NCI-H146 treated with DMSO at 0.1 percent for 48 hours (cell line): ENCODE data around the gene SNN.

Source experiments
- DNase-seq: peaks from one replicate; lab custom pipeline; 2025; ENCODE audit not compliant: unreplicated experiment; lab: John Stamatoyannopoulos, UW

The SNN gene

DNA sequence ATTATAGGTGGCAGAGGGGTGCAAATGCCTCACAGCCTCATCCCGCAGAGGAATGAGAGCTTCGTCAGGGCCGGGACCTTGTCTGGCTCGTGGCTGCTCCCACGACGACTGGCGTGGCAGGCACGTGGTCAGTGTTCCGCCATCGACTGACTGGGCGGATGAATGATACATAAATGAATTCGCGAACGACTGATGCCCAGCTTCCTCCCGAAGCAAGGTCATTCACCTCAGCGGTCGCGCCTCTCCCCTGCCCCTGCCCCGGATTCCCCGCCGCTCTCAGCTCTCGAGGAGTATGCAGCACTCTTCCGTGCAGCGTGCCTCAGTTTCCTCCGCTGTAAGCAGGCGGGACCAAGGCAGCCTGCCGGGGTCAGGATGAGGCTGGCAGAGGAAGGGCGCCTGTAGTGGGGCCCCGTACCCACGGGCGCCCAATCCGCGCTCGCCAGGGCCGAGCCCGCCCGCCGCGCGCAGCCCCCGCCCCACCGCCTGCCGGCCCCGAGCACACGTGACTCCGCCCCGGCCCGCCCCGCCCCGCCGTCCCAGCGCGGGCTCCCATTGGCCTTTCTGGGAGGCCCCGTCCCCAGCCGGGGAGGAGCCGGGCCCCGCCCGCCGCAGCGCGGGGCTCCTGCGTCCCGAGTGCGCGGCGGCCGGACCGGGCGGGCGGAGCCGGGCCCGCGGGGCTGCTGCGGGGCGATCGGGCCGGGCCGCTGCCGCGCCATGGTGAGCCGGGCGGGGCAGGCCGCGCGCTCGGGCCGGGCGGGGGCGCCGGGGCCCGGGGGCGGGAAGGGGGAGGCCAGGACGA is at the start of gene SNN:
Gene SNN, plus strand, starts transcription at position 632 of the 799 bp plus-strand sequence. CDS start 7,605 bp downstream, outside the sequence.
- peak; percentile 68 for DNase-seq

DNA sequence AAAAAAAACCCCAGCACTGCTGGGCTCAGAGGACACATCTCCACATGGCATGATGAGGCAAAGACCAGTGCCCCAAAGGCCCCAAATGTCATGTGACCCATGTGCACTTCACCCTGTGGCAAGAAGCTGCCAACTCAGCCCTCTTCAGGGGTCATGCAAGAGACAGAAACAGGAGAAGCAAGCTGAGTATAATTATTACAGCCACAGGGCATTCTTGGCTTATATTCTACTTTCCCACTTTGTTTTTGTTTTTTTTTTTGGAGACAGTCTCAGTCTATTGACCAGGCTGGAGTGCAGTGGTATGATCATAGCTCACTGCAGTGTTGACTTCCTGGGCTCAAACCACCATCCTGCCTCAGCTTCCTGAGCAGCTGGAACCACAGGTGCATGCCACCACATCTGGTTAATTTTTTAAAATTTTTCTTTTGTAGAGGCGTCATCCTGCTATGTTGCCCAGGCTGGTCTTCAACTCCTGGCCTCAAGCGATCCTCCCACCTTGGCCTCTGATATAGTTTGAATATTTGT is 48.9 kb upstream of the SNN start:
- DNase-seq, result no peak

DNA sequence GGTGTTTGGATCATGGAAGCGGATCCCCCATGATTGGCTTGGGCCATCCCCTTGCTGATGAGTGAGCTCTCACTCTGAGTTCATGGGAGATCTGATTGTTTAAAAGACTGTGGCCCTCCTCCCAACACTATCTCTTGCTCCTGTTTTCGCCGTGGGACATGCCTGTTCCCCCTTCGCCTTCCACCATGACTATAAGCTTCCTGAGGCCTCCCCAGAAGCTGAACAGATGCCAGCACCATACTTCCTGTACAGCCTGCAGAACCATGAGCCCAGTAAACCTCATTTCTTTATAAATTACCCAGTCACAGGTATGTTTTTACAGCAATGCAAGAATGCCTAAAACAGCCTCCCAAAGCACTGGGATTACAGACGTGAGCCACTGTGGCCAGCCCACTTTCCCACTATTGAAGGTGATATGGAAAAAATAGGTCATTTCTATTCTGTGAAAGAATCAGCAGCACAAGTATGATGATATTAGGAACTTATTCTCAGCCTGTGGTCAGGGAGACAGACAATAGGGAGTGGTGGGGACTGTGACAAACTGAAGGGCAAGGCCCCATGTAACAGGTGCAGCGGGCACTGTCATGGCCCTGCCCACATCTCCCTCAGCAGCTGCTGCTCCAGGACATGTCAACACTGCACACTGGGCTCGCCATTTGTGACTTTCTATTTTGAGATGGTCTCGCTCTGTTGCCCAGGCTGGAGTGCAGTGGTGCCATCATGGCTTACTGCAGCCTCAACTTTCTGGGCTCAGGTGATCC is 47.8 kb upstream of the SNN start:
- DNase-seq, result no peak

DNA sequence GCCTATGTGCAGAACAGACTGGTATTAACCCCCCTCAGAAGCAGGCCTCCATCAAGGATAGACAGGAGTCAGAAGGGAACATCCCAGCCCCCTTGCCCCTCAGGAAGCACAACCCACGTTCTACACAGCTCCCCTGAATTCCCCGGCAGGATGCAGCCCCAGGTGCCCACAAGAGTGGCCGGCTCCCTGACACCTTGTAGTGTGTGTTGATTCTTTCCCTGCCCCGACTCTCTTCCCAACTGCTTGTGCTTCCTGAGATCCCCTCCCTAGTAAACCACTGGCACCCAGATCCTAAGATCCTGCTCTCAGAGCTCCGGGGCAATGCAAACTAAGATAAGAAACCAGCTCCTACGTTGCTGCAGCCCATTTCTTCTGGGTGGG is 46.7 kb upstream of the SNN start:
- no peak for DNase-seq

DNA sequence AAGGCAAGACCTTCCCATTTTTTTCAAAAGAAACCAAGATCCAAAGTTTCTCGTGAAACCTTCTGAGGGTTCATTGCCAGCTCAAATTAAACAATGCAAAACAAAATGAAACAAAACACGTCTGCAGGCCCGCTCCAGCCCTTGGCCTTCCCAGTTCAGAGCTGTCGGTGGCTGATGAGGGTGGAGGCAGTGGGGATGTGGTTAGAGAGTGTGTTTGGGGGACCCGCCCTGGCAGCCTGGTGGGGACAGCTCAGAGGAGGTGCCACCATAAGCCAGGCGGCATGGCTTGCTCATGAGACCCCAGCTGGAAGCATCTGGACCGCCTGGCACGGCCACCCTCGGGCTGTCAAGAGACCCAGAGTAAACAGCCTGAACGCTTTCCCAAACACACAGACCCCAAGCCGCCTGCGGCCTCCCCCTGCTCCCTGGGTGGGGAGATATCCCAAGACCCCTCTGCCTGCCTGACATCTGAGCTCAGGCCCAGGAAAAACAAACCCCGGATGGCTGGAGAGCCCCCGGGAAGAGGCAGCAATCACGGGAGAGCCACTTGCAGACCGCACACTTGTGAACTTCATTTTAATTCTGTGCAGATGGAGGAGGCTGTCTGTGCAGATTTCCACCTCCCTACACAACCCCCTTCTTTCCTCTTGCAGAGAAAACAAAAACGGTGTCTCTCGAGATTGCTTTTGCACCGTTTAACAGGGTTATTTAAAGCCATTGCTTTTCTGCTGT is 46.2 kb upstream of the SNN start:
- DNase-seq, result no peak

DNA sequence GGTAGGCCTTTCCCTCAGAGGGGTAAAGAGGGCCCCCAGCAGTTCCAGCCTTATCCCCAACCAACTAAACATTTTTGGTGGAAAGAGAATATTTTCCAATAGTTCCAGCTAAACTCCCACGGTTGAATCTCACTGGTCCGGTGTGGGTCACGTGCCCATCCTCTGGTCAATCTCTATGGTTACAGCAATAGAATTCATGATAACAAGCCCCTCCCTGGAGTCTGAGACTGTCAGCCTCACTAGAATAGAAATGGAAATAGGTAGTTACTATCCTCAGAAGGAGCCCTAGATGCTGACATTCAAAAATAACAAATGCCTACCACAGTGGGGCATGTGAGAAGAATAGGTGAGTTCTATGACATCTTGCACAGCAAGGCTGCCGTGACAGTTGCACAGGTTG is 44.0 kb upstream of the SNN start:
- no peak for DNase-seq

DNA sequence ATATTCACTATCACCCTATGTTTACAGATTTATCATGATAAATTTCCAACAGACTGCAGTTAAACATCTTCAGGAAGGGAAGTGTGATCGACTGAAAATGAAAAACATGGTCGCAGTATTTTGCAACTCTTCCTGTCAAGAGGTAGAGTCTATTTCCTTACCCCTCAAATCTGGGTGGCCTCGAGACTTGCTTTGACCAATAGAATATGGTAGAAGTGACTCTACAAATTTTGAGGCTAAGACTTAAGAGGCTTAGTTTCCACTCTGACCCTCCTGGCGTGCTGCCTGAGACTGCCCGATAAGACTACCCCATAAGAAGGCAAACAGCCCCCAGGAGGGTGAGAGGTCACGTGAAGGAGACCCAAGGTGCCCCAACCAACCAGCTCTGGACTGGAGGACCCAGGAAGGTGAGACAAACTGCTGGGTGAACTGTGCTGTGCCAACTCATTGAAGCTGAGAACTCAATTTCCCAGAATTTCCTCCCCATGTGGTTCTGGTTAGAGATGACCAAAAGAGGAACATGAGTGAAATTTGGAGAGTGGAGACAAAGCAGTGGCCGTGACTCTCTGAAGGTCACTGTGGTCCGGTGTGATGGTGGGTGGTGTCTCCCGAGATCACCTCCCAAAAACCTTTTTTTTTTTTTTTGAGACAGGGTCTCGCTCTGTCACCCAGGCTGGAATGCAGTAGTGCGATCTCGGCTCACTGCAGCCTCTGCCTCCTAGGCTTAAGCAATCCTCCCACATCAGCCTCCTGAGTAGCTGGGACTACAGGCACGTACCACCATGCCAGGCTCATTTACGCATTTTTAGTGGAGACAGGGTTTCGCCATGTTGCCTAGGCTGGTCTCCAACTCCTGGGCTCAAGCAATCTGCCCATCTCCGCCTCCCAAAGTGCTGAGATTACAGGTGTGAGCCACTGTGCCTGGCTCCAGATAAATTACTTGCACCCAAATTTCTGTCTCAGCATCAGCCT is 43.3 kb upstream of the SNN start:
- DNase-seq, result no peak

DNA sequence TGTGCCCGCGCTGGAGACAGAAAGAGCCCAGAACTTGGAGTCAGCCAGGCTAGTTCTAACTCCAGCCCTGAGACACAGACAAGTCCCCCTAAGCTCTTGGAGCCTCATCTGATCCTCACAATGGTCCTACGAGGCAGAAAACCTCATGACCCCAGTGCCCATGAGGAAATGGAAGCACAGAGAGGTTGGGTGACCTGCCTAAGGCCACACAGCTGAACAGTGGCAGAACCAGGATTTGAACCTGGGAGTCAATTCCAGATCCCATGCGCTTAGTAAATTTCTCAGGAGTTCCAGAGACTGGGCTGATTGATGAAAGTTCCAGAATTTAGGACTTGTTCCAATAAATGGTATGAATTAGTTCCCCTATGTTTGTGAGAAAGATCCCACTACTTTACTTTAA is 42.5 kb upstream of the SNN start:
- no peak for DNase-seq

DNA sequence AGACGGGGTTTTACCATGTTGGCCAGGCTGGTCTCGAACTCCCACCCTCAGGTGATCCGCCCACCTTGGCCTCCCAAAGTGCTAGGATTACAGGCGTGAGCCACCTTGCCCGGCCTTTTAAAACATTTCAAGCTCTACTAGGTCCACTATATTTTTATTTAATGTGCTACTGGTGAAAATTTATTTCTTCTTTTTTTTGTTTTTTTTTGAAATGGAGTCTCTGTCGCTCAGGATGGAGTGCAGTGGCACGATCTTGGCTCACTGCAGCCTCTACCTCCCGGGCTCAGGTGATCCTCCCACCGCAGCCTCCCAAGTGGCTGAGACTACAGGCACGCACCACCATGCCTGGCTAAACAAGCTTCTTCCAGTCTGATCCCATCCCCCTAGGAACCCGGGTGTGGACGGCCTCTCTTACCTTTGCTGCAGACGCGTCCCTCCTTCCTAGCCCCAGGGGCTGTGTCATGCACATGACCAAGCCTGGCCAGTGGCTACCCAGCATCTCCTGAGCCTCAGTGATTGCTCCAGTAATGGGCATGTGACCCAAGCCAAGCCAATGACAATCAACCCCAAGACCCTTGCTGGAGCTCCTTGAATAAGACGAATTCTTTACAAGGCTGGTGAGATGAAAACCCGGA is 41.5 kb upstream of the SNN start:
- DNase-seq, result no peak

DNA sequence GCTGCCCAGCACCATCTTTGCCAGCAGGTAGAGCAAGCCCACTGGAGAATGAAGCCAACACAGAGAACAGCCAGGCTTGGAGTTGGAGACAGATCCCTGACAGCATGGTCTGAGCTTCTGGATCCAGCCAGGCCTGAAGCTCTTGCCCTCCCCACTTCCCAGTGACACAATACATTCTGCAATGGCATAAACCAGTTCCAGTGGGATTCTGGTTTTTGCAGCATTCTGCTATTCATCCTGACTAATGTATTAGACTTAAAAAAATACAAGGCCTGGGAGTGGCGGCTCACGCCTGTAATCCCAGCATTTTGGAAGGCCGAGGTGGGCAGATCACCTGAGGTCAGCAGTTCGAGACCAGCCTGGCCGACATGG is 41.0 kb upstream of the SNN start:
- no peak for DNase-seq

DNA sequence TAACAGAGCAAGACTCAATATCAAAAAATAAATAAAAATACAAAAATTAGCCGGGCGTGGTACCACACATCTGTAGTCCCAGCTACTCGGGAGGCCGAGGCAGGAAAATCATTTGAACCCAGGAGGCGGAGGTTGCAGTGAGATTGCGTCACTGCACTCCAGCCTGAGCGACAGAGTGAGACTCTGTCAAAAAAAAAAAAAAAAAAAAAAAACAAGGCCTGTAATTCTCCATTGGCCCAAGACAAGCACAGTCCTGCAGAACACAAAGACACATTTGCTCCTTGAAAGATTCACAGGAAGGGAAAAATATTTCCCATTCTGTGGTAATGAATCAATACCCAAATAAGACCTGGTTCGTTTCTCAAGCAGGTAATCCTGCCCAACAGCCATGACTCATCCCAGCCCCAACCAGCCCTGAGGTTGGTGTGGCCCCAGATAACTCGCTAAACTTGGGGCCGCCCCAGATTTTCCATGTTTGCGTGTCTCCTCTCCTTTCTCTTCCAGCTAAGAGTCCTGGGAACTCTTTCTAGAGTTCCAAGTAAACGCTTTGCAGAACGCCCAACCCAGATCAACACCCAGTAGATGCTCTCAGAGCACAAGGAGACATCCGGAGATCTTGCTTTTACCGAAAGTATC is 40.3 kb upstream of the SNN start:
- DNase-seq, result no peak

DNA sequence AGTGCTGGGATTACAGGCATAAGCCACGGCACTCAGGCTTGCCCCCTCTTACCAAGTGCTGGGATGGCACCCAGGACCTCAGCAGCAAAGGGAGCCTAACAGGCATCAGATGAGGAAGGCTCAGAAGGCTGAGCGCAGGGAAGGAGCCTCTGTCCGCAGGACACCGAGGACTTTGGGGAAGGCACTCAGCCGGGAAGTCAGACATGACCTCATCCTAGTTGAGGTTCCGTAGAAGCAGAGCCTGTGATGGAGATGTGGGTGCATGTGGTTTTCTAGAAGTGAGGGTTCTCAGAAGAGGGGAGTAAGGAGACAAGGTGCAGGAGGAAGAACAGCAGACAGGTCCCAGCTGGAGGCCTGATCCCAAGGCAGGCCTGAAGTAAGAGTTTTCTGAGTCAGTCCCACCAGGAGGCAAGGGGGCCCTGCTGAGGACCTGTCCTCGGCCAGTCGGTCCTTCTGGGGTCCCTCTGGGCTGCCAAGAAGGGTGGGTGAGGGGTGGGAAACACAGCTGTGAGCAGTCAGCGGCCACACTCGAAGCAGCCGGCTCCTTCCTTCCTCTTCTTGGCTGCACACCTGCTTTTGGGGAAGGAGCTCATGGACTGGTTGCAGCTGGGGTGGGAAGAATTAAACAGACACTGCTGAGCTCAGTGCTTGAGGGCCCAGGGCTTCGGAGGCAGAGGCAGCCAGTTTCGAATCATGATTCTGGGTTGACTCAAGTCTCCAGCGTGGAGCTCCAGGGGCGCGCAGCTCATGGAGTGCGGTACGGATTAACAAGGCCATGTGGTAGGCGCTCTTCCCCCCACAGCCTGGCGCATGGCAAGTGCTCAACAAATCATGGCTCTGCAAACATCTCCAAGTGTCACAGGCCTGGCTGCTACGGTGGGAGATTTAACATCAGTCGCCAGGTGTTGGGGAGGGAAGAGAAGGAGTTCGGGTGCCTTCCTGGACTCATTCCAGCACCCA is 38.9 kb upstream of the SNN start:
- DNase-seq, result no peak

DNA sequence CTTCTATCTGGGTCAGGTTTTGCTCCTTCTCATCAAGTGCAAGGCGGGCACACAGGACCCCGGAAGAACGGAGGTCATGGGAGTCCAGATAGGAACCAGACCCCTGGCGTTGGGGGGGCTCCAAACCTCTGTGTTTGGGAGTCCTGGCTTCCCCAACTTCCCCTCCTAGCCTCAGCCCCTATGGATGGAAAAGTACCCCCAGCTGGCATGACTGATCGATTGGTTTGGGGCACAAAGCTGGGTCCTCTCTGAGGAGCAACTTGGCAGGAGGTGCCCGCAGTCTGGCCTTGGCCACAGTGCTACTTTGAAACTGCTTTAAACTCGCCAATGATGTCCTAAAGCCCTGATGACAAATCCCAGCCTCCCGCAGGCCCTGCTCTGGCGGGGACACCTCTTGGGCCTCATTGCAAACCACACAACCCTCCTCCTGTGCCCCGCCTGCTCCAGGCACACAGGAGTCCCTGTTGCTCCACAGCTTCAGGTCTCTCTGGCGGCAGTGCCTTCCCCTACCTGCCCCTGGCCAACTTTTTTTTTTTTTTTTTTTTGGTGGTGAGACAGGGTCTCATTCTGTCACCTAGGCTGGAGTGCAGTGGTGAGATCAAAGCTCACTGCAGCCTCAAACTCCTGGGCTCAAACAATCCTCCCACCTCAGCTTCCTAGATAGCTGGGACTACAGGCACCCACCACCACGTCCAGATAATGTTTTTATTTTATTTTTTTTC is 38.0 kb upstream of the SNN start:
- DNase-seq, result no peak

DNA sequence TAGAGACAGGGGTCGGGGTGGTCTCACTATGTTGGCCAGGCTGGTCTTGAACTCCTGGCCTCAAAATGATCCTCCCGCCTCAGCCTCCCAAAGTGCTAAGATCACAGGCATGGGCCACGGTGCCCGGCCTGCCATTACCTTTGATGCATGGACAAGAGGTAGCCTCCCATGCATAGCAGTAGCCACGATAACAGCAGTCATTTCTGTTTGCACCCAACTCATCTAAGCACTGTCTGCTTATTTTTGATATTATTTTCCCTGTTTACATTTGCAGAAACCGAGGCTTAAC is 37.5 kb upstream of the SNN start:
- no peak for DNase-seq

DNA sequence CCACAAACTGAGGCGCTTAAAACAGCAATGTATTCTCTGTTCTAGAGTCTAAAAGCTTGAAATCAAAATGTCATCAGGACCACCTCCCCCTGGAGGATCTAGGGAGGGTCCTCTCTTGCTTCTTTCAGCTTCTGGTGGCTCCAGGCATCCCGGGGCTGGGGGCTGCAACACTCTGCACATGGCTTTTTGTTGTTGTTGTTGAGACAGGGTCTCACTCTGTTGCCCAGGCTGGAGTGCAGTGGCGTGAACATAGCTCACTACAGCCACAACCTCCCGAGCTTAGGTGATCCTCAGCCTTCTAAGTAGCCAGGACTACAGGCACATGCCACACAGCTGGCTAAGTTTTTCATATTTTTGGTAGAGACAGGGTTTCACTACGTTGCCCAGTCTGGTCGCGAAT is 37.0 kb upstream of the SNN start:
- DNase-seq, result no peak

DNA sequence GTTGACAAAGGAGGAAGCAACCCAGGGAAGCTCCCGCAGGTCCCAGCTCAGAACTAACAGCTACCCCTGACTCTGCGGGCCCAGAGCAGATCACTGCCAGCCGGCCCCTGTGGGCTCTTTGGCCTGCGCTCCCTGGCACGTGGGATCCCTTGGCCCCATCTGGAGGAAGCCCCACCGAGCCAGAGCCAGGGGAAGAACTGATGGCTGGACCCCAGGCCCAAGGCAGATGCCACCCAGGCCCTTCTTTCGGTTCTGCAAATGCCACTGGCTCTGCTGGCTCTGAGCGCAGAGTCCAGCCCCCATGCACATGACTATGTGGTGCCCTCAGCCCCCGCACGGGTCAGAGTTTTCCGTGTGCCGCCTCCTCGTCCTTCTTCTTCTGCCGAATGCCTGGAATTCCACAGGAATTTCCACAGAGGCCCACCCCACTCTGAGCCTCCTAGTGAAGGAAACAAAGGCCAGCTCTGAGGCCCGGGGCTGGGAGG is 35.8 kb upstream of the SNN start:
- no peak for DNase-seq

DNA sequence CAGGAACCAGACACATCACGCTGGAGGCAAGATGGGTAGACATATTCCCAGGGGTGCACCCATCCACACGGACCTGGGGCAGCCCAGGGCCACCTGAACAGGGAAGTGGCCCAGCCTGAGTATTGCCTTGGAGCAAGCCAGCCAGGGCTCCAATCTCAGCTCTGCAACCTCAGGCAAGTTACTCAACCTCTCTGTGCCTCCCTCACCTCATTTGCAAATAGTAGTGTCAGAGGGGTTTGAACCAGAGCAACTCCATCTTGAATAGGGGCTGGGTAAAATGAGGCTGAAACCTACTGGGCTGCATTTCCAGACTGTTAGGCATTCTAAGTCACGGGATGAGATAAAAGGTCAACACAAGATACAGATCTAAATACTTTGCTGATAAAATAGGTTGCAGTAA is 35.1 kb upstream of the SNN start:
- no peak for DNase-seq

DNA sequence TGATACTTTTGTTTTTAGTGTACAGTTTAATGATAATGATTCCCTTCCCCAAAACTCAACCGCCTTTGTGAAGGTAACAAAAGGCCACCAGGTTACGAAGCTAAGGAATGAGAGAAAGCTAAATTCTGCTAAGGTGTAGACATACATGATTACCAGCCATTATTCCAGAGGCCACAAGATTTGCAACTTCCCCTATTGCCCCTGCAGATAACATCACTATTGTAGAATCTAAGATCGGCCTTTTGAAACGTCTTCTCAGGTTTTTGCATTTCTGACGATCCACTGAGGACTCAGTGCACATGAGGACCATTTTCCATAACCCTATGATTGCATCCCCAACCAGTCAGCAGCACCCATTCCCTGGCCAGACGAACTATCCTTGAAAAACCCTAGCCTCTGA is 33.9 kb upstream of the SNN start:
- no peak for DNase-seq
